ENCODE measurements around the gene ST6GALNAC3. TPM values are rescaled to one million over a fixed set of nuclear protein-coding genes. Genes with fewer than 3 reads are reported as not detected.

ST6GALNAC3 gene
- total RNA-seq, 1 donor from 2014 or later: 5.6 TPM

GRCh38 chr1:76257823-76258222 lies 183.3 kb downstream of the ST6GALNAC3 start:
- no peak overlapping the region for H3K4me3 ChIP-seq
- H3K27ac ChIP-seq: no peak overlapping the region
- intact Hi-C loops (cut with DNase I): no loop called here
- H3K9me3 ChIP-seq: no peaks in the 10 kb centered on the region
- TF ChIP-seq CTCF (IDR thresholded peaks at IDR 0.05): no peak
- no peaks in the 10 kb centered on the region for H3K36me3 ChIP-seq
- H3K27me3 ChIP-seq: no peaks in the 10 kb centered on the region
- ATAC-seq (no peak), DNase-seq (no peak)
- H3K4me1 ChIP-seq: no peaks in the 10 kb centered on the region

- no peak for ATAC-seq
- intact Hi-C loops (cut with DNase I): no loop called here
- Histone ChIP-seq H3K27ac (no peak overlapping the region), H3K4me3 (no peak overlapping the region), H3K4me1 (no peaks in the 10 kb centered on the region), H3K36me3 (no peaks in the 10 kb centered on the region), H3K27me3 (no peaks in the 10 kb centered on the region), H3K9me3 (no peaks in the 10 kb centered on the region)
- TF ChIP-seq CTCF (IDR thresholded peaks at IDR 0.05): no peak
- DNase-seq: no peak
Observed at GRCh38 chr1:76259270-76259669, 184.7 kb downstream of the ST6GALNAC3 start.

- Histone ChIP-seq H3K36me3 (no peaks in the 10 kb centered on the region), H3K4me3 (no peak overlapping the region), H3K4me1 (no peaks in the 10 kb centered on the region), H3K27me3 (no peaks in the 10 kb centered on the region), H3K27ac (no peak overlapping the region), H3K9me3 (no peaks in the 10 kb centered on the region)
- DNase-seq (no peak), ATAC-seq (no peak)
- TF ChIP-seq CTCF (IDR thresholded peaks at IDR 0.05): no peak
- intact Hi-C loops (cut with DNase I): no loop called here
Observed at GRCh38 chr1:76260279-76260678, 185.7 kb downstream of the ST6GALNAC3 start.

- DNase-seq (no peak), ATAC-seq (no peak)
- Histone ChIP-seq H3K36me3 (no peaks in the 10 kb centered on the region), H3K4me1 (no peaks in the 10 kb centered on the region), H3K9me3 (no peaks in the 10 kb centered on the region), H3K27ac (no peak overlapping the region), H3K4me3 (no peak overlapping the region), H3K27me3 (no peaks in the 10 kb centered on the region)
- no peak for TF ChIP-seq CTCF (IDR thresholded peaks at IDR 0.05)
- intact Hi-C loops (cut with DNase I): no loop called here
Observed at GRCh38 chr1:76262601-76263000, 188.1 kb downstream of the ST6GALNAC3 start.

- ATAC-seq (no peak), DNase-seq (no peak)
- intact Hi-C loops (cut with DNase I): no loop called here
- no peaks in the 10 kb centered on the region for H3K9me3 ChIP-seq
- H3K27me3 ChIP-seq: no peaks in the 10 kb centered on the region
- no peak overlapping the region for H3K4me3 ChIP-seq
- TF ChIP-seq CTCF (IDR thresholded peaks at IDR 0.05): no peak
- no peaks in the 10 kb centered on the region for H3K36me3 ChIP-seq
- H3K27ac ChIP-seq: no peak overlapping the region
- peaks cover 11% of the 10 kb centered on the region for H3K4me1 ChIP-seq
Observed at GRCh38 chr1:76264642-76265041, 190.1 kb downstream of the ST6GALNAC3 start.

GRCh38 chr1:76266762-76267161 lies 192.2 kb downstream of the ST6GALNAC3 start:
- no peaks in the 10 kb centered on the region for H3K36me3 ChIP-seq
- no peaks in the 10 kb centered on the region for H3K27me3 ChIP-seq
- H3K4me1 ChIP-seq: peaks cover 11% of the 10 kb centered on the region
- DNase-seq (no peak), ATAC-seq (no peak)
- H3K4me3 ChIP-seq: no peak overlapping the region
- H3K9me3 ChIP-seq: no peaks in the 10 kb centered on the region
- no peak overlapping the region for H3K27ac ChIP-seq
- no peak for TF ChIP-seq CTCF (IDR thresholded peaks at IDR 0.05)
- intact Hi-C loops (cut with DNase I): no loop called here
